Pancreas (tissue), 10 donors: Measurements from ENCODE around the gene CSN1S1. TPM values are rescaled to one million over a fixed set of nuclear protein-coding genes. Genes with fewer than 3 reads are reported as not detected.

Experiments used
- ATAC-seq, 4 donors: fragments of 200-7000 bp; cut with Tn5 transposase; one replicate each; pipeline versions ENCODE4 v1.8.0 to v1.9.1; 2020; ENCODE audit warnings: mild to moderate bottlenecking in 4 of 4, moderate library complexity in 4 of 4
- DNase-seq, 6 donors: peaks; one replicate each; pipeline ENCODE4 v3.0.0-alpha.2; 2020
- FAIRE-seq: peaks from 2 replicates; lab custom pipeline; 2012; peaks lifted over from hg19 to GRCh38; lab: Jason Lieb, UNC
- H3K27ac ChIP-seq, 4 donors: fragments of 200-600 bp; sonication (generic); 1 replicate in 3 of 4; 2 replicates in 1 of 4; pipeline versions ENCODE4 v1.5.0 to v1.8.0; 2020
- H3K27me3 ChIP-seq, 4 donors: fragments of 200-600 bp; one replicate each; pipeline ENCODE4 v1.8.0; 2021
- H3K36me3 ChIP-seq, 3 donors: fragments of 200-600 bp; sonication (generic) in 1 of 3; one replicate each; pipeline versions ENCODE4 v1.5.0 to v1.8.0; 2020 to 2021
- H3K4me1 ChIP-seq, 3 donors: fragments of 200-600 bp; one replicate each; pipeline ENCODE4 v1.8.0; 2021
- H3K4me3 ChIP-seq, 4 donors: fragments of 200-600 bp; sonication (generic) in 2 of 4; one replicate each; pipeline versions ENCODE4 v1.5.0 to v1.8.0; 2020 to 2021
- H3K9me3 ChIP-seq, 4 donors: fragments of 200-600 bp; one replicate each; pipeline ENCODE4 v1.8.0; 2021
- CTCF ChIP-seq, 4 donors: fragments of 200-600 bp; sonication (generic) in 3 of 4; IDR thresholded peaks; one replicate each; pipeline versions ENCODE4 v1.5.0 to v1.8.0; 2021; ENCODE audit warnings: antibody characterized with exemption in 4 of 4
- WGBS, 2 donors: extraction: QIAGEN DNeasy Blood & Tissue Kit; methylation state at CpG; one replicate each; pipeline ENCODE4 v1.1.7; 2013; 5-methylcytosine and 5-hydroxymethylcytosine counted together
- intact Hi-C, 3 donors: fragments of 100-400 bp; cut with DNase I; formaldehyde crosslinking; loops; one replicate each; pipeline versions ENCODE4 v1.11.1 to v1.14.2; 2022
- polyA plus RNA-seq, 2 donors: library from polyadenylated mRNA; stranded (reverse); fragments of 200-250 nt; gene quantifications; one replicate each; pipeline ENCODE4 v1.2.3, GENCODE V29; 2013
- total RNA-seq, 6 donors: library from RNA; stranded (reverse); fragmentation: NEBNext Ultra II Directional in 4 of 6; extraction: Animal tissue kit (Norgen Biotek cat#: 25700) in 4 of 6; gene quantifications; one replicate each; pipeline versions ENCODE4 v1.2.1 to v1.2.4, GENCODE V29; 2021 to 2023
- donor health status: healthy with polysubstance abuse.
- donor health status: DM: no; HTN: no; CAD: no; lungs with moderate emphysema.
- donor health status: DM: no; HTN: no; CAD: no.
- donor health status: control.
- donor health status: control.
- donor health status: Bipolar disorder and iron deficiency.
- donor health status: DM: yes; HTN: yes; CAD: no.
- donor health status: DM: no; HTN: no; CAD: no.
- donor health status: DM: no; HTN: no; CAD: no.
- donor health status: DM: yes; HTN: yes; CAD: no.

The CSN1S1 gene
- total and polyA plus RNA-seq, 8 donors: 0.19 to 3.4 (median 1.3) TPM; not detected in 5

GRCh38 chr4:69957209-69957608 lies 26.3 kb downstream of the CSN1S1 start:
- intact Hi-C loops: no loop called here
- no peaks in the 10 kb centered on the region for H3K36me3 ChIP-seq
- DNase-seq (no peak), ATAC-seq (no peak), FAIRE-seq (no peak)
- 89 to 90% methylated on average over 1 of the region's 1 CpG for WGBS, 2 donors
- no peak overlapping the region for H3K27ac ChIP-seq
- H3K4me1 ChIP-seq: no peaks in the 10 kb centered on the region
- no peak overlapping the region for H3K4me3 ChIP-seq
- H3K9me3 ChIP-seq: no peaks in the 10 kb centered on the region
- TF ChIP-seq CTCF (IDR thresholded peaks at IDR 0.05): no peak
- no peaks in the 10 kb centered on the region for H3K27me3 ChIP-seq

- no peaks in the 10 kb centered on the region for H3K4me1 ChIP-seq
- WGBS, 2 donors: 72 to 86% methylated on average over 2 of the region's 2 CpGs
- intact Hi-C loops: no loop called here
- no peak within 1 kb of the TSS for H3K4me3 ChIP-seq
- H3K9me3 ChIP-seq: no peaks in the 10 kb centered on the region
- FAIRE-seq: no peak
- TF ChIP-seq CTCF (IDR thresholded peaks at IDR 0.05): no peak
- H3K27me3 ChIP-seq: no peaks in the 10 kb centered on the region
- H3K27ac ChIP-seq: no peak within 1 kb of the TSS
- ATAC-seq: no peak
- no peaks in the 10 kb centered on the region for H3K36me3 ChIP-seq
- no peak for DNase-seq
Observed at GRCh38 chr4:69965628-69966027, 34.8 kb downstream of the CSN1S1 start, which contains the start of gene CSN2. TSS of gene CSN2 (minus strand) at chr4:69965728. CDS start at chr4:69960995, 4,733 bp downstream.

GRCh38 chr4:69970071-69970470 lies 39.2 kb downstream of the CSN1S1 start:
- H3K4me1 ChIP-seq: no peaks in the 10 kb centered on the region
- FAIRE-seq (no peak), DNase-seq (no peak), ATAC-seq (no peak)
- TF ChIP-seq CTCF (IDR thresholded peaks at IDR 0.05): no peak
- WGBS, 2 donors: 68 to 82% methylated on average over 1 of the region's 1 CpG
- H3K27ac ChIP-seq: no peak overlapping the region
- intact Hi-C loops: no loop called here
- H3K9me3 ChIP-seq: no peaks in the 10 kb centered on the region
- H3K36me3 ChIP-seq: no peaks in the 10 kb centered on the region
- no peaks in the 10 kb centered on the region for H3K27me3 ChIP-seq
- no peak overlapping the region for H3K4me3 ChIP-seq

DNA sequence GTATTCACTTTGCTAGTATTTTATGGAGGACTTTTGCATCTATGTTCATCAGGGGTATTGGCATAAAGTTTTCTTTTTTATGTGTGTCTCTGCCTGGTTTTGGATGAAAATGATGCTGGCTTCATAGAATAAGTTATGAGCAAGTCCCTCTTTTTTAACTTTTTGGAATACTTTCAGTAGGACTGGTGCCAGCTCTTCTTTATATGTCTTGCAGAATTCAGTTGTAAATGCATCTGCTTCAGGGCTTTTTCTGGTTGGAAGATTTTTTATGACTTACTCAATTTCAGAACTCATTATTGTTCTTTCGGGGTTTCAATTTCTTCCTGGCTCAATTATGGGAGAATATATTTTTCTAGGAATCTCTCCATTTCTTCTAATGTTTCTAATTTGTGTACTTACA lies 43.8 kb downstream of the CSN1S1 start:
- no peaks in the 10 kb centered on the region for H3K4me1 ChIP-seq
- no peaks in the 10 kb centered on the region for H3K36me3 ChIP-seq
- ATAC-seq (no peak), FAIRE-seq (no peak), DNase-seq (no peak)
- no peak overlapping the region for H3K27ac ChIP-seq
- no peak for TF ChIP-seq CTCF (IDR thresholded peaks at IDR 0.05)
- no peaks in the 10 kb centered on the region for H3K27me3 ChIP-seq
- no peak overlapping the region for H3K4me3 ChIP-seq
- H3K9me3 ChIP-seq: no peaks in the 10 kb centered on the region
- intact Hi-C loops: no loop called here
- 86 to 97% methylated on average over 1 of the region's 1 CpG for WGBS, 2 donors

- FAIRE-seq: no peak
Observed at GRCh38 chr4:69977582-69977981, 46.7 kb downstream of the CSN1S1 start.

More at GRCh38 chr4:69977582-69977981, 46.7 kb downstream of the CSN1S1 start:
- ATAC-seq: no peak
- no peak for DNase-seq
- TF ChIP-seq CTCF (IDR thresholded peaks at IDR 0.05): no peak
- Histone ChIP-seq H3K4me3 (no peak overlapping the region), H3K4me1 (no peaks in the 10 kb centered on the region), H3K27ac (no peak overlapping the region), H3K36me3 (no peaks in the 10 kb centered on the region), H3K9me3 (no peaks in the 10 kb centered on the region), H3K27me3 (no peaks in the 10 kb centered on the region)
- intact Hi-C loops: no loop called here
